ENCODE measurements around the gene RNH1. TPM values are rescaled to one million over a fixed set of nuclear protein-coding genes. Genes with fewer than 3 reads are reported as not detected.

RNH1 gene
- total RNA-seq, 1 donor from 2014 or later, result 237 TPM

GRCh38 chr11:529728-530411, 22.8 kb upstream of the RNH1 start:
- H3K4me1 ChIP-seq, result peaks cover 13% of the 10 kb centered on the region
- no peak for DNase-seq
- no peak overlapping the region for H3K4me3 ChIP-seq
- peaks cover 33% of the 10 kb centered on the region for H3K36me3 ChIP-seq
- intact Hi-C loops (cut with DNase I), result no loop called here
- TF ChIP-seq CTCF (IDR thresholded peaks at IDR 0.05), result no peak
- ATAC-seq, result no peak
- H3K9me3 ChIP-seq, result no peaks in the 10 kb centered on the region
- no peak overlapping the region for H3K27ac ChIP-seq
- H3K27me3 ChIP-seq (ENCODE audit: low read depth), result no peaks in the 10 kb centered on the region

GRCh38 chr11:528815-529727, 22.0 kb upstream of the RNH1 start:
- H3K27me3 ChIP-seq (ENCODE audit: low read depth), result no peaks in the 10 kb centered on the region
- no peak overlapping the region for H3K27ac ChIP-seq
- no peak for DNase-seq
- ATAC-seq, result peak in 1 of 2 donors; percentile 2
- H3K36me3 ChIP-seq, result peaks cover 31% of the 10 kb centered on the region
- H3K9me3 ChIP-seq, result no peaks in the 10 kb centered on the region
- intact Hi-C loops (cut with DNase I), result no loop called here
- TF ChIP-seq CTCF (IDR thresholded peaks at IDR 0.05), result no peak
- peaks cover 7% of the 10 kb centered on the region for H3K4me1 ChIP-seq
- no peak overlapping the region for H3K4me3 ChIP-seq

- Histone ChIP-seq H3K27ac (no peak overlapping the region), H3K9me3 (no peaks in the 10 kb centered on the region), H3K36me3 (peaks cover 23% of the 10 kb centered on the region), H3K4me3 (no peak overlapping the region), H3K27me3 (ENCODE audit: low read depth) (no peaks in the 10 kb centered on the region), H3K4me1 (no peaks in the 10 kb centered on the region)
- intact Hi-C loops (cut with DNase I), result no loop called here
- no peak for TF ChIP-seq CTCF (IDR thresholded peaks at IDR 0.05)
- ATAC-seq, result no peak
- no peak for DNase-seq
Measured at GRCh38 chr11:528166-528814, 21.2 kb upstream of the RNH1 start.

GRCh38 chr11:526192-526591, 19.1 kb upstream of the RNH1 start:
- Histone ChIP-seq H3K27ac (no peak overlapping the region), H3K36me3 (peaks cover 2% of the 10 kb centered on the region), H3K4me1 (no peaks in the 10 kb centered on the region), H3K9me3 (no peaks in the 10 kb centered on the region), H3K27me3 (ENCODE audit: low read depth) (no peaks in the 10 kb centered on the region), H3K4me3 (no peak overlapping the region)
- ATAC-seq (no peak), DNase-seq (no peak)
- intact Hi-C loops (cut with DNase I), result no loop called here
- no peak for TF ChIP-seq CTCF (IDR thresholded peaks at IDR 0.05)

GRCh38 chr11:521177-521688, 14.2 kb upstream of the RNH1 start:
- no peak for TF ChIP-seq CTCF (IDR thresholded peaks at IDR 0.05)
- H3K27ac ChIP-seq, result no peak overlapping the region
- H3K4me1 ChIP-seq, result no peaks in the 10 kb centered on the region
- no peaks in the 10 kb centered on the region for H3K27me3 ChIP-seq (ENCODE audit: low read depth)
- no peaks in the 10 kb centered on the region for H3K36me3 ChIP-seq
- ATAC-seq (no peak), DNase-seq (no peak)
- intact Hi-C loops (cut with DNase I), result no loop called here
- H3K4me3 ChIP-seq, result no peak overlapping the region
- no peaks in the 10 kb centered on the region for H3K9me3 ChIP-seq

Measured in lower lobe of right lung (tissue), 2 donors.